ENCODE data around the gene KHNYN.
A peak's percentile ranks its signal among the peaks of the same experiment; 100 is the strongest.

Gene KHNYN

DNA sequence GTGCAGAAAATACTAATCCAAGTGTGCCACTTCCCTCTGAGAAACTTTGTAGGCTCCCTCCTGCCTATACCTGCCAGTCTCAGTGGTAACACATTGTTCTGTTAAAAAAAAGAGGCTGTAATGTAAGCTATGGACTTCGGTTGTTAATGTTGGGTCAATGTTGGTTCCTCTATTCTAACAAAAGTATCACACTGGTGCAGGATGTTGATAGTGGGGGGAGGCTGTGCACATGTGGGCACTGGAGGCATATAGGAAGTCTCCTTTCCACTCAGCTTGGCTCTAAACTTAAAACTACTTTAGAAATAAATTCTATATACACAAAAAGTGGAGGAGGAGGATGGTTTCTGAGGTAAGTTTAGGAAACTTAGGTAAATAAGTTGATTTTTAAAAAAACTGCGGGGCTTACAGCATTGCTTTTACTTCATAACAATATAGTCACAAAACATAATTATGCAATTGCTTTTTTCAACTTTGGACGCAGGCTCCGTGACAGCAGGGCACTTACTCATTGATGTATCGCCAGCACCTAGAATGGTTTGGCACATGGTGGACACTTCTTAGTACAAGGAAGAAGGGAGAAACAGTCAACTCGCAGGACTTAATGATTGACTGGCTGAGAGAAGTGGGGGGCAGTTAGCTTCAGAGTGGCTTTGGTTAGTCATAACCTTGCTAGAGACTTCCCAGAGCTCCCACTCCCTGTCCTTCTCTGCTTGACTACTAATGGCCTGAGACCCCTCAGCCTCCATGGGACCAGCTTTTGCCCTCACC is 38.9 kb upstream of the KHNYN start:
- H3K36me3 ChIP-seq (ENCODE audit: control insufficient read depth in 1 of 2, insufficient read depth in 2 of 2, low read length in 2 of 2), result no peaks in the 10 kb centered on the region
- no peak overlapping the region for H3K9ac ChIP-seq (ENCODE audit: low read depth in 1 of 2, low read length in 2 of 2)
- no peak overlapping the region for H3K27ac ChIP-seq (ENCODE audit: low read depth, low read length)
- H3K27me3 ChIP-seq (ENCODE audit: control insufficient read depth in 1 of 2, insufficient read depth in 2 of 2, low read length in 2 of 2), result no peaks in the 10 kb centered on the region
- no peaks in the 10 kb centered on the region for H3K9me3 ChIP-seq (ENCODE audit: control insufficient read depth in 1 of 2, low read length in 2 of 2)
- H3K4me1 ChIP-seq (ENCODE audit: control insufficient read depth in 1 of 2, insufficient read depth in 2 of 2, low read length in 2 of 2), result peaks cover 5 to 7% of the 10 kb centered on the region in 2 donors
- H3K4me3 ChIP-seq (ENCODE audit: low read depth in 1 of 2, low read length in 2 of 2), result no peak overlapping the region

- Histone ChIP-seq H3K4me1 (ENCODE audit: control insufficient read depth in 1 of 2, insufficient read depth in 2 of 2, low read length in 2 of 2) (peaks cover 0 to 7% of the 10 kb centered on the region in 2 donors), H3K4me3 (ENCODE audit: low read depth in 1 of 2, low read length in 2 of 2) (no peak overlapping the region), H3K9me3 (ENCODE audit: control insufficient read depth in 1 of 2, low read length in 2 of 2) (no peaks in the 10 kb centered on the region), H3K27ac (ENCODE audit: low read depth, low read length) (no peak overlapping the region), H3K36me3 (ENCODE audit: control insufficient read depth in 1 of 2, insufficient read depth in 2 of 2, low read length in 2 of 2) (no peaks in the 10 kb centered on the region), H3K9ac (ENCODE audit: low read depth in 1 of 2, low read length in 2 of 2) (no peak overlapping the region), H3K27me3 (ENCODE audit: control insufficient read depth in 1 of 2, insufficient read depth in 2 of 2, low read length in 2 of 2) (no peaks in the 10 kb centered on the region)
Observed at GRCh38 chr14:24392325-24393091, 37.2 kb upstream of the KHNYN start.

DNA sequence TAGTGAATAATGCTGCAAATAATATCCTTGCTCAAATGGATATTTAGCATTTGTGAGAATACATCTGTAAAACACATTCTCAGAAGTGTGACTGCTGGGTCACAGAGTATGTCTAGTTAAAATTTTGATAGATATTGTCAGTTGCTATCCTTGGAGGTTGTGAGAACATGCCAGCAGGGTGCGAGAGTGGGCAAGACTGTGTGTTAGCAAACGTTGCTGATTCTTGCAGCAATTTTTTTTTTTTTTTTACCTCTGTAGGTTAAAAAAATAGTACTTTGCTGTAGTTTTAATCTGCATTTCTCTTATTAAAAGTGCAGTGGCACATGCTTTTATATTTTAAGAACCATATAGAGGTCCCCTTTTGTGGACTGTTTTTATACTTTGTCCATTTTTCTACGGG is 35.5 kb upstream of the KHNYN start:
- H3K4me3 ChIP-seq (ENCODE audit: low read depth in 1 of 2, low read length in 2 of 2), result no peak overlapping the region
- no peaks in the 10 kb centered on the region for H3K36me3 ChIP-seq (ENCODE audit: control insufficient read depth in 1 of 2, insufficient read depth in 2 of 2, low read length in 2 of 2)
- H3K4me1 ChIP-seq (ENCODE audit: control insufficient read depth in 1 of 2, insufficient read depth in 2 of 2, low read length in 2 of 2), result peaks cover under 1 to 17% of the 10 kb centered on the region in 2 donors
- no peaks in the 10 kb centered on the region for H3K27me3 ChIP-seq (ENCODE audit: control insufficient read depth in 1 of 2, insufficient read depth in 2 of 2, low read length in 2 of 2)
- no peaks in the 10 kb centered on the region for H3K9me3 ChIP-seq (ENCODE audit: control insufficient read depth in 1 of 2, low read length in 2 of 2)
- no peak overlapping the region for H3K27ac ChIP-seq (ENCODE audit: low read depth, low read length)
- no peak overlapping the region for H3K9ac ChIP-seq (ENCODE audit: low read depth in 1 of 2, low read length in 2 of 2)

GRCh38 chr14:24395609-24396582 is 33.9 kb upstream of the KHNYN start:
- H3K27me3 ChIP-seq (ENCODE audit: control insufficient read depth in 1 of 2, insufficient read depth in 2 of 2, low read length in 2 of 2), result no peaks in the 10 kb centered on the region
- H3K9me3 ChIP-seq (ENCODE audit: control insufficient read depth in 1 of 2, low read length in 2 of 2), result no peaks in the 10 kb centered on the region
- no peak overlapping the region for H3K9ac ChIP-seq (ENCODE audit: low read depth in 1 of 2, low read length in 2 of 2)
- no peaks in the 10 kb centered on the region for H3K36me3 ChIP-seq (ENCODE audit: control insufficient read depth in 1 of 2, insufficient read depth in 2 of 2, low read length in 2 of 2)
- H3K4me1 ChIP-seq (ENCODE audit: control insufficient read depth in 1 of 2, insufficient read depth in 2 of 2, low read length in 2 of 2), result peaks cover 13 to 32% of the 10 kb centered on the region in 2 donors
- H3K27ac ChIP-seq (ENCODE audit: low read depth, low read length), result no peak overlapping the region
- no peak overlapping the region for H3K4me3 ChIP-seq (ENCODE audit: low read depth in 1 of 2, low read length in 2 of 2)

- no peaks in the 10 kb centered on the region for H3K9me3 ChIP-seq (ENCODE audit: control insufficient read depth in 1 of 2, low read length in 2 of 2)
- no peaks in the 10 kb centered on the region for H3K27me3 ChIP-seq (ENCODE audit: control insufficient read depth in 1 of 2, insufficient read depth in 2 of 2, low read length in 2 of 2)
- H3K27ac ChIP-seq (ENCODE audit: low read depth, low read length), result no peak overlapping the region
- H3K9ac ChIP-seq (ENCODE audit: low read depth in 1 of 2, low read length in 2 of 2), result peak overlapping the region; percentile 12 to 47
- peak overlapping the region in 1 of 2 donors; percentile 28 for H3K4me3 ChIP-seq (ENCODE audit: low read depth in 1 of 2, low read length in 2 of 2)
- H3K36me3 ChIP-seq (ENCODE audit: control insufficient read depth in 1 of 2, insufficient read depth in 2 of 2, low read length in 2 of 2), result no peaks in the 10 kb centered on the region
- H3K4me1 ChIP-seq (ENCODE audit: control insufficient read depth in 1 of 2, insufficient read depth in 2 of 2, low read length in 2 of 2), result peaks cover 24 to 31% of the 10 kb centered on the region in 2 donors
Observed at GRCh38 chr14:24397639-24398292, 32.0 kb upstream of the KHNYN start.

- no peaks in the 10 kb centered on the region for H3K36me3 ChIP-seq (ENCODE audit: control insufficient read depth in 1 of 2, insufficient read depth in 2 of 2, low read length in 2 of 2)
- no peak overlapping the region for H3K27ac ChIP-seq (ENCODE audit: low read depth, low read length)
- peaks cover 24 to 29% of the 10 kb centered on the region in 2 donors for H3K4me1 ChIP-seq (ENCODE audit: control insufficient read depth in 1 of 2, insufficient read depth in 2 of 2, low read length in 2 of 2)
- no peaks in the 10 kb centered on the region for H3K9me3 ChIP-seq (ENCODE audit: control insufficient read depth in 1 of 2, low read length in 2 of 2)
- no peaks in the 10 kb centered on the region for H3K27me3 ChIP-seq (ENCODE audit: control insufficient read depth in 1 of 2, insufficient read depth in 2 of 2, low read length in 2 of 2)
- H3K9ac ChIP-seq (ENCODE audit: low read depth in 1 of 2, low read length in 2 of 2), result peak overlapping the region; percentile 12 to 47
- H3K4me3 ChIP-seq (ENCODE audit: low read depth in 1 of 2, low read length in 2 of 2), result peak overlapping the region in 1 of 2 donors; percentile 28
Observed at GRCh38 chr14:24398293-24398652, 31.5 kb upstream of the KHNYN start.

GRCh38 chr14:24398653-24399446 is 30.9 kb upstream of the KHNYN start, which contains the start of gene NYNRIN:
NYNRIN (plus strand) TSS chr14:24399003; CDS start chr14:24399247, 244 bp downstream.
- Histone ChIP-seq H3K4me1 (ENCODE audit: control insufficient read depth in 1 of 2, insufficient read depth in 2 of 2, low read length in 2 of 2) (peaks cover 24 to 29% of the 10 kb centered on the region in 2 donors), H3K9ac (ENCODE audit: low read depth in 1 of 2, low read length in 2 of 2) (peak within 1 kb of the TSS; percentile 60 to 61), H3K4me3 (ENCODE audit: low read depth in 1 of 2, low read length in 2 of 2) (peak within 1 kb of the TSS; percentile 78 to 79), H3K36me3 (ENCODE audit: control insufficient read depth in 1 of 2, insufficient read depth in 2 of 2, low read length in 2 of 2) (no peaks in the 10 kb centered on the region), H3K27ac (ENCODE audit: low read depth, low read length) (no peak within 1 kb of the TSS), H3K9me3 (ENCODE audit: control insufficient read depth in 1 of 2, low read length in 2 of 2) (no peaks in the 10 kb centered on the region), H3K27me3 (ENCODE audit: control insufficient read depth in 1 of 2, insufficient read depth in 2 of 2, low read length in 2 of 2) (no peaks in the 10 kb centered on the region)

DNA sequence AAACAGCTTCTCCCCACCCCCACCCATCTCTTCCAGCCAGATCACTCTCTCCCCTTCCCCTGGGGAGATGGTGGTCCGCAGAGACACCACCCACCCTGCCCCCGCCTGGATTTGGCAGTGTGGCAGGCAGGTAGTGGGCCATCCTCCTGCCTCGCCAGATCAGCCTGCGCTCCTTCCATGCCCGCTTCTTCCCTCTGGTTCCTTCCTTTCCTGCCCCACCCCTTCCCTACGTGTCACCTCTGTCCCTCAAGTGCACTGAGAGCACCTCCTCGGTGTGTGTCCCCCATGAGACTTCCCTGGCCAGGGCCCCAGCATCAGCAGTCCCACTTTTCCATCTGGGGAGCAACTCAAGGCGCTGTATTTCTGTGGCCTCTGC is 30.3 kb upstream of the KHNYN start:
- Histone ChIP-seq H3K36me3 (ENCODE audit: control insufficient read depth in 1 of 2, insufficient read depth in 2 of 2, low read length in 2 of 2) (no peaks in the 10 kb centered on the region), H3K9ac (ENCODE audit: low read depth in 1 of 2, low read length in 2 of 2) (peak overlapping the region; percentile 60 to 61), H3K9me3 (ENCODE audit: control insufficient read depth in 1 of 2, low read length in 2 of 2) (no peaks in the 10 kb centered on the region), H3K27ac (ENCODE audit: low read depth, low read length) (no peak overlapping the region), H3K4me1 (ENCODE audit: control insufficient read depth in 1 of 2, insufficient read depth in 2 of 2, low read length in 2 of 2) (peaks cover 24 to 29% of the 10 kb centered on the region in 2 donors), H3K27me3 (ENCODE audit: control insufficient read depth in 1 of 2, insufficient read depth in 2 of 2, low read length in 2 of 2) (no peaks in the 10 kb centered on the region), H3K4me3 (ENCODE audit: low read depth in 1 of 2, low read length in 2 of 2) (peak overlapping the region; percentile 78 to 79)

Measured in duodenal mucosa (tissue), 2 donors.